H9 (cell line): ENCODE measurements around the gene CETP. TPM values are rescaled to one million over a fixed set of nuclear protein-coding genes. Genes with fewer than 3 reads are reported as not detected.

Experiments used
- DNase-seq: peaks from one replicate; pipeline ENCODE4 v3.0.0-alpha.2; 2017
- H2AFZ ChIP-seq: one replicate; pipeline ENCODE4 v1.6.1; 2013; ENCODE audit warnings: mild to moderate bottlenecking, low read length, control low read depth, moderate library complexity
- H2AK5ac ChIP-seq: 2 replicates; pipeline ENCODE4 v1.6.1; 2013; ENCODE audit warnings: low read length, control low read depth, mixed read lengths; ENCODE audit not compliant: insufficient read length
- H2BK120ac ChIP-seq: one replicate; pipeline ENCODE4 v1.6.1; 2013; ENCODE audit warnings: low read depth, mild to moderate bottlenecking, low read length, control low read depth, inconsistent platforms; ENCODE audit not compliant: poor library complexity, severe bottlenecking
- H2BK12ac ChIP-seq: 2 replicates; pipeline ENCODE4 v1.6.1; 2013; ENCODE audit warnings: low read length, control low read depth, mixed read lengths, low read depth; ENCODE audit not compliant: insufficient read length
- H2BK15ac ChIP-seq: 2 replicates; pipeline ENCODE4 v1.6.1; 2013; ENCODE audit warnings: low read depth, low read length, control low read depth
- H2BK20ac ChIP-seq: one replicate; pipeline ENCODE4 v1.6.1; 2013; ENCODE audit warnings: low read depth, mild to moderate bottlenecking, low read length, control low read depth, inconsistent platforms; ENCODE audit not compliant: poor library complexity, severe bottlenecking
- H2BK5ac ChIP-seq: 2 replicates; pipeline ENCODE4 v1.6.1; 2013; ENCODE audit warnings: low read length, control low read depth, mixed read lengths; ENCODE audit not compliant: insufficient read length
- H3K14ac ChIP-seq: 2 replicates; pipeline ENCODE4 v1.6.1; 2013; ENCODE audit warnings: low read length, control low read depth; ENCODE audit not compliant: insufficient read depth
- H3K18ac ChIP-seq: 2 replicates; pipeline ENCODE4 v1.6.1; 2013; ENCODE audit warnings: low read depth, mild to moderate bottlenecking, mixed read lengths, low read length, control low read depth; ENCODE audit not compliant: insufficient read length
- H3K23ac ChIP-seq: 2 replicates; pipeline ENCODE4 v1.6.1; 2013; ENCODE audit warnings: low read length, control low read depth, mixed read lengths, low read depth; ENCODE audit not compliant: insufficient read length
- H3K23me2 ChIP-seq: 2 replicates; pipeline ENCODE4 v1.6.1; 2013; ENCODE audit warnings: low read depth, mild to moderate bottlenecking, mixed read lengths, low read length, control low read depth; ENCODE audit not compliant: insufficient read length, poor library complexity, severe bottlenecking
- H3K27ac ChIP-seq: 2 replicates; pipeline ENCODE4 v1.5.1; 2013; ENCODE audit warnings: low read length, control low read depth, mixed read lengths, low read depth; ENCODE audit not compliant: insufficient read length
- H3K27me3 ChIP-seq: 2 replicates; pipeline ENCODE4 v1.6.1; 2013; ENCODE audit warnings: low read length, control low read depth, inconsistent platforms; ENCODE audit not compliant: insufficient read depth
- H3K4ac ChIP-seq: 2 replicates; pipeline ENCODE4 v1.6.1; 2013; ENCODE audit warnings: low read depth, mild to moderate bottlenecking, control low read depth, inconsistent platforms, low read length, moderate library complexity
- H3K4me1 ChIP-seq: 2 replicates; pipeline ENCODE4 v1.6.1; 2013; ENCODE audit warnings: low read length, control low read depth, inconsistent platforms; ENCODE audit not compliant: insufficient read depth
- H3K4me2 ChIP-seq: 2 replicates; pipeline ENCODE4 v1.6.1; 2013; ENCODE audit warnings: low read length, control low read depth, mixed read lengths; ENCODE audit not compliant: insufficient read length, insufficient read depth
- H3K56ac ChIP-seq: 2 replicates; pipeline ENCODE4 v1.6.1; 2013; ENCODE audit warnings: low read depth, mild to moderate bottlenecking, mixed read lengths, low read length, control low read depth; ENCODE audit not compliant: insufficient read length
- H3K79me1 ChIP-seq: 2 replicates; pipeline ENCODE4 v1.6.1; 2013; ENCODE audit warnings: low read depth, mild to moderate bottlenecking, moderate library complexity, low read length, control low read depth, inconsistent platforms; ENCODE audit not compliant: insufficient read depth, poor library complexity, severe bottlenecking
- H3K79me2 ChIP-seq: 2 replicates; pipeline ENCODE4 v1.6.1; 2013; ENCODE audit warnings: low read length, control low read depth, inconsistent platforms; ENCODE audit not compliant: insufficient read depth
- H3K9ac ChIP-seq: 2 replicates; pipeline ENCODE4 v1.6.1; 2013; ENCODE audit warnings: low read length, control low read depth, mixed read lengths; ENCODE audit not compliant: insufficient read length; ENCODE audit errors: extremely low read depth
- H3K9me3 ChIP-seq: one replicate; pipeline ENCODE4 v1.6.1; 2013; ENCODE audit warnings: low read depth, low read length, inconsistent platforms; ENCODE audit not compliant: control insufficient read depth
- H3T11ph ChIP-seq: one replicate; pipeline ENCODE4 v1.6.1; 2013; ENCODE audit warnings: mild to moderate bottlenecking, low read length, control low read depth, inconsistent platforms
- H4K20me1 ChIP-seq: one replicate; pipeline ENCODE4 v1.6.1; 2013; ENCODE audit not compliant: control insufficient read depth, insufficient read length, insufficient read depth
- H4K5ac ChIP-seq: 2 replicates; pipeline ENCODE4 v1.6.1; 2013; ENCODE audit warnings: low read depth, mild to moderate bottlenecking, mixed read lengths, low read length, control low read depth; ENCODE audit not compliant: insufficient read length
- H4K8ac ChIP-seq: replicated peaks from 2 replicates; pipeline ENCODE4 v1.6.1; 2013; ENCODE audit warnings: low read length, control low read depth, mixed read lengths, low read depth; ENCODE audit not compliant: insufficient read length
- H4K91ac ChIP-seq: 2 replicates; pipeline ENCODE4 v1.6.1; 2013; ENCODE audit warnings: low read depth, mild to moderate bottlenecking, moderate library complexity, mixed read lengths, low read length, control low read depth; ENCODE audit not compliant: insufficient read length
- H3K27ac Mint-ChIP-seq, 3 experiments: 2 replicates in 2 of 3; 3 replicates in 1 of 3; pipeline ENCODE4 v1.8.0; 2020 to 2021; ENCODE audit warnings: mixed read lengths in 3 of 3, mild to moderate bottlenecking in 1 of 3, moderate library complexity in 1 of 3
- H3K27me3 Mint-ChIP-seq: 2 replicates; pipeline ENCODE4 v1.8.0; 2021; ENCODE audit warnings: low read depth, mild to moderate bottlenecking, moderate library complexity, mixed read lengths
- H3K36me3 Mint-ChIP-seq, 3 experiments: 2 replicates in 2 of 3; 3 replicates in 1 of 3; pipeline ENCODE4 v1.8.0; 2020 to 2021; ENCODE audit warnings: low read depth in 3 of 3, mixed read lengths in 3 of 3; ENCODE audit not compliant: insufficient read depth in 1 of 3
- H3K4me1 Mint-ChIP-seq, 2 experiments: 2 replicates each; pipeline ENCODE4 v1.8.0; 2020; ENCODE audit warnings: mixed read lengths in 2 of 2
- H3K4me3 Mint-ChIP-seq, 2 experiments: 2 replicates in 1 of 2; 3 replicates in 1 of 2; pipeline ENCODE4 v1.8.0; 2020 to 2021; ENCODE audit warnings: mild to moderate bottlenecking in 2 of 2, mixed read lengths in 2 of 2, moderate library complexity in 1 of 2
- H3K9me3 Mint-ChIP-seq, 2 experiments: 2 replicates in 1 of 2; 3 replicates in 1 of 2; pipeline ENCODE4 v1.8.0; 2020; ENCODE audit warnings: mild to moderate bottlenecking in 2 of 2, mixed read lengths in 2 of 2, moderate library complexity in 1 of 2
- WGBS: extraction: QIAGEN DNeasy Blood & Tissue Kit; methylation state at CpG from one replicate; pipeline ENCODE4 v1.1.7; 2013; ENCODE audit warnings: missing lambda C conversion rate, low lambda C conversion rate, mixed read lengths; ENCODE audit not compliant: insufficient read length; ENCODE audit errors: extremely low coverage; 5-methylcytosine and 5-hydroxymethylcytosine counted together
- total RNA-seq: library from RNA; stranded (reverse); gene quantifications from 2 replicates; pipeline ENCODE4 v1.2.1, GENCODE V29; 2021
- TF ChIP-seq, protein P1 (sequence below): fragments of 200-600 bp; sonication (generic); conservative IDR thresholded peaks from 3 replicates; pipeline ENCODE4 v1.8.0; 2021; ENCODE audit warnings: antibody characterized with exemption, mild to moderate bottlenecking

Gene CETP
- total RNA-seq, 1 experiment from 2014 or later, result not detected

DNA sequence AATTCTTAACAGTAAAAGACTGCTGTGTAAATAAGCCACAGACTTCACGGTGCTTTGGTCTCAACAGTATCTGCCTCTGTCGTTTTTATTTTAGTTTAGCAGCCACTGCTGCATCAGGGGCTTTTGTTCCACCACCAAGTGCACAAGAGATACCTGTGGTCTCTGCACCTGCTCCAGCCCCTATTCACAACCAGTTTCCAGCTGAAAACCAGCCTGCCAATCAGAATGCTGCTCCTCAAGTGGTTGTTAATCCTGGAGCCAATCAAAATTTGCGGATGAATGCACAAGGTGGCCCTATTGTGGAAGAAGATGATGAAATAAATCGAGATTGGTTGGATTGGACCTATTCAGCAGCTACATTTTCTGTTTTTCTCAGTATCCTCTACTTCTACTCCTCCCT lies 21.9 kb upstream of the CETP start:
- H3K4me3 Mint-ChIP-seq, result no peak overlapping the region
- no peak overlapping the region for H3K4me2 ChIP-seq
- H2BK5ac ChIP-seq, result no peak overlapping the region
- H3K9me3 ChIP-seq, result no peaks in the 10 kb centered on the region
- no peak overlapping the region for H3K56ac ChIP-seq
- no peaks in the 10 kb centered on the region for H3K4me1 ChIP-seq
- no peak overlapping the region for H2AK5ac ChIP-seq
- H3K18ac ChIP-seq, result no peak overlapping the region
- DNase-seq, result no peak
- H2BK12ac ChIP-seq, result no peak overlapping the region
- H3K14ac ChIP-seq, result no peak overlapping the region
- H2BK15ac ChIP-seq, result no peak overlapping the region
- WGBS, result no CpG with 5 or more reads among the region's 4 CpGs
- no peaks in the 10 kb centered on the region for H3K9me3 Mint-ChIP-seq
- no peak overlapping the region for H3K9ac ChIP-seq
- H3K79me2 ChIP-seq, result no peaks in the 10 kb centered on the region
- no peak overlapping the region; a peak in 2 of 7 replicates for H3K27ac Mint-ChIP-seq
- H4K20me1 ChIP-seq, result no peaks in the 10 kb centered on the region
- H2BK20ac ChIP-seq, result no peak overlapping the region
- H2AFZ ChIP-seq, result no peak overlapping the region
- H3K4me1 Mint-ChIP-seq, result no peaks in the 10 kb centered on the region
- H3K23ac ChIP-seq, result no peak overlapping the region
- TF ChIP-seq, protein P1, sequence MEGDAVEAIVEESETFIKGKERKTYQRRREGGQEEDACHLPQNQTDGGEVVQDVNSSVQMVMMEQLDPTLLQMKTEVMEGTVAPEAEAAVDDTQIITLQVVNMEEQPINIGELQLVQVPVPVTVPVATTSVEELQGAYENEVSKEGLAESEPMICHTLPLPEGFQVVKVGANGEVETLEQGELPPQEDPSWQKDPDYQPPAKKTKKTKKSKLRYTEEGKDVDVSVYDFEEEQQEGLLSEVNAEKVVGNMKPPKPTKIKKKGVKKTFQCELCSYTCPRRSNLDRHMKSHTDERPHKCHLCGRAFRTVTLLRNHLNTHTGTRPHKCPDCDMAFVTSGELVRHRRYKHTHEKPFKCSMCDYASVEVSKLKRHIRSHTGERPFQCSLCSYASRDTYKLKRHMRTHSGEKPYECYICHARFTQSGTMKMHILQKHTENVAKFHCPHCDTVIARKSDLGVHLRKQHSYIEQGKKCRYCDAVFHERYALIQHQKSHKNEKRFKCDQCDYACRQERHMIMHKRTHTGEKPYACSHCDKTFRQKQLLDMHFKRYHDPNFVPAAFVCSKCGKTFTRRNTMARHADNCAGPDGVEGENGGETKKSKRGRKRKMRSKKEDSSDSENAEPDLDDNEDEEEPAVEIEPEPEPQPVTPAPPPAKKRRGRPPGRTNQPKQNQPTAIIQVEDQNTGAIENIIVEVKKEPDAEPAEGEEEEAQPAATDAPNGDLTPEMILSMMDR, result no peak
- H2BK120ac ChIP-seq, result no peak overlapping the region
- H3K4ac ChIP-seq, result no peak overlapping the region
- no peak overlapping the region for H4K5ac ChIP-seq
- H3K27ac ChIP-seq, result no peak overlapping the region
- peaks cover 2% of the 10 kb centered on the region for H3K79me1 ChIP-seq
- no peak overlapping the region for H3T11ph ChIP-seq
- no peak overlapping the region for H4K8ac ChIP-seq
- H3K36me3 Mint-ChIP-seq, result peaks cover 53 to 94% (median 76%) of the 10 kb centered on the region in 3 experiments
- H3K27me3 Mint-ChIP-seq, result no peaks in the 10 kb centered on the region
- H4K91ac ChIP-seq, result no peak overlapping the region
- H3K23me2 ChIP-seq, result no peaks in the 10 kb centered on the region
- no peaks in the 10 kb centered on the region for H3K27me3 ChIP-seq
